Mesendoderm (in vitro differentiated cells): ENCODE data around the gene ATP5F1D.

Source experiments
- DNase-seq: peaks from one replicate; pipeline ENCODE4 v3.0.0; 2013
- H2AK5ac ChIP-seq: 2 replicates; pipeline ENCODE4 v1.6.1; 2013; ENCODE audit warnings: low read length, inconsistent platforms
- H2BK120ac ChIP-seq: 2 replicates; pipeline ENCODE4 v1.6.1; 2013; ENCODE audit warnings: low read depth, mild to moderate bottlenecking, low read length, moderate library complexity, mixed read lengths
- H2BK15ac ChIP-seq: replicated peaks from 2 replicates; pipeline ENCODE4 v1.6.1; 2013; ENCODE audit warnings: low read depth, mild to moderate bottlenecking, moderate library complexity
- H2BK5ac ChIP-seq: 2 replicates; pipeline ENCODE4 v1.6.1; 2013; ENCODE audit warnings: low read length, inconsistent platforms
- H3K18ac ChIP-seq: 2 replicates; pipeline ENCODE4 v1.6.1; 2013; ENCODE audit warnings: mild to moderate bottlenecking, low read length, mixed read lengths
- H3K23ac ChIP-seq: one replicate; pipeline ENCODE4 v1.6.1; 2013; ENCODE audit warnings: low read length
- H3K27ac ChIP-seq: 2 replicates; pipeline ENCODE4 v1.5.1; 2013; ENCODE audit warnings: low read depth, mild to moderate bottlenecking, inconsistent platforms, low read length, moderate library complexity
- H3K27me3 ChIP-seq: 2 replicates; pipeline ENCODE4 v1.6.1; 2013; ENCODE audit warnings: low read length, control low read depth, mild to moderate bottlenecking, inconsistent platforms; ENCODE audit not compliant: insufficient read depth, poor library complexity
- H3K36me3 ChIP-seq: 2 replicates; pipeline ENCODE4 v1.6.1; 2013; ENCODE audit warnings: low read length, inconsistent platforms; ENCODE audit not compliant: control insufficient read depth, insufficient read depth
- H3K4ac ChIP-seq: one replicate; pipeline ENCODE4 v1.6.1; 2013; ENCODE audit warnings: low read depth, mild to moderate bottlenecking, low read length, moderate library complexity
- H3K4me1 ChIP-seq: 2 replicates; pipeline ENCODE4 v1.6.1; 2013; ENCODE audit warnings: low read depth, low read length, inconsistent platforms; ENCODE audit not compliant: control insufficient read depth
- H3K4me2 ChIP-seq: 2 replicates; pipeline ENCODE4 v1.6.1; 2013; ENCODE audit warnings: low read length
- H3K4me3 ChIP-seq: 2 replicates; pipeline ENCODE4 v1.5.1; 2013; ENCODE audit warnings: mild to moderate bottlenecking, low read length
- H3K56ac ChIP-seq: one replicate; pipeline ENCODE4 v1.6.1; 2013; ENCODE audit warnings: low read length
- H3K79me1 ChIP-seq: 2 replicates; pipeline ENCODE4 v1.6.1; 2013; ENCODE audit warnings: low read length, inconsistent platforms
- H3K79me2 ChIP-seq: 2 replicates; pipeline ENCODE4 v1.6.1; 2013; ENCODE audit warnings: mild to moderate bottlenecking, low read length; ENCODE audit not compliant: control insufficient read depth, insufficient read depth
- H3K9ac ChIP-seq: 2 replicates; pipeline ENCODE4 v1.6.1; 2013; ENCODE audit warnings: low read length, inconsistent platforms
- H4K5ac ChIP-seq: one replicate; pipeline ENCODE4 v1.6.1; 2013; ENCODE audit warnings: low read length
- H4K8ac ChIP-seq: one replicate; pipeline ENCODE4 v1.6.1; 2013; ENCODE audit warnings: low read depth, mild to moderate bottlenecking, control low read depth, low read length, moderate library complexity
- WGBS: extraction: QIAGEN DNeasy Blood & Tissue Kit; methylation state at CpG from one replicate; pipeline ENCODE4 v1.1.7; 2013; ENCODE audit warnings: low lambda C conversion rate, missing lambda C conversion rate; ENCODE audit not compliant: insufficient coverage; ENCODE audit errors: extremely low coverage; 5-methylcytosine and 5-hydroxymethylcytosine counted together

Gene ATP5F1D

DNA sequence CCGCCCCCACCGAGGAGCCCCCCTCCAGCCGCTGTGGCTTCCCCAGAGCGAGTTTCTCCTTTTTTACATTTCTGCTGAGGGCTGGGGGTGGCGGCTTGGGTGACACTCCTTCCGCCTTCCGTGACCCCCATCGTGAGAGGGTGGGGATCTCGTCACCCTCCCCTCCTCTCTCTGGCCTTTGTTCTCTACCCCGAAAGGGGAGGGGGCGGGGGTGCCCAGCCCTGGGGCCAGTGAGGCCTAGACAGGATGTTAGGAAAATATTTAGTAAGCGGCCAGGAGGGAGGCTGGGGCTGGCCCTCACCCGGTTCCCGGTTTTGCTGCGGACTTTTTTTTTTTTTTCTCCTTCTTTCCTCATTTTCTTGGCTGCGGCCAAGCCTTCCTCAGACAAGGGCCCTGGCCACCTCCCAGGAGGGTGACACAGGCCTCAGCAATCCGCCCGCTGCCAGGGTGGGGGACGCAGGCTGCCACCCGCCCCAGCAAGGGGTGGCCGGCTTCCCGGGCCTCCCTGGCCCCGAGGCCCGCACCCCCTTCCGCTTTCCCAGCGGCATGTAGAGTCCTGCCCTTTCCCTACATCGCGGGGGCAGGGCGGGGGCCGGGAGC is 10.8 kb downstream of the ATP5F1D start:
- Histone ChIP-seq H3K23ac (no peak overlapping the region), H3K9ac (peak overlapping the region; percentile 96), H3K79me1 (peaks cover 15% of the 10 kb centered on the region), H3K56ac (peak overlapping the region; percentile 97), H3K36me3 (peaks cover 22% of the 10 kb centered on the region), H4K5ac (no peak overlapping the region), H3K79me2 (peaks cover 63% of the 10 kb centered on the region), H2BK15ac (no peak overlapping the region), H3K4me3 (no peak overlapping the region), H2AK5ac (no peak overlapping the region), H2BK120ac (peak overlapping the region; percentile 2), H3K27ac (peak overlapping the region; percentile 94), H3K4me1 (no peaks in the 10 kb centered on the region), H3K18ac (peak overlapping the region; percentile 99), H3K4ac (peak overlapping the region; percentile 100), H3K27me3 (no peaks in the 10 kb centered on the region), H4K8ac (peak overlapping the region; percentile 28), H3K4me2 (peak overlapping the region; percentile 59), H2BK5ac (no peak overlapping the region)
- peak; percentile 72 for DNase-seq
- WGBS = no CpG with 5 or more reads among the region's 30 CpGs

DNA sequence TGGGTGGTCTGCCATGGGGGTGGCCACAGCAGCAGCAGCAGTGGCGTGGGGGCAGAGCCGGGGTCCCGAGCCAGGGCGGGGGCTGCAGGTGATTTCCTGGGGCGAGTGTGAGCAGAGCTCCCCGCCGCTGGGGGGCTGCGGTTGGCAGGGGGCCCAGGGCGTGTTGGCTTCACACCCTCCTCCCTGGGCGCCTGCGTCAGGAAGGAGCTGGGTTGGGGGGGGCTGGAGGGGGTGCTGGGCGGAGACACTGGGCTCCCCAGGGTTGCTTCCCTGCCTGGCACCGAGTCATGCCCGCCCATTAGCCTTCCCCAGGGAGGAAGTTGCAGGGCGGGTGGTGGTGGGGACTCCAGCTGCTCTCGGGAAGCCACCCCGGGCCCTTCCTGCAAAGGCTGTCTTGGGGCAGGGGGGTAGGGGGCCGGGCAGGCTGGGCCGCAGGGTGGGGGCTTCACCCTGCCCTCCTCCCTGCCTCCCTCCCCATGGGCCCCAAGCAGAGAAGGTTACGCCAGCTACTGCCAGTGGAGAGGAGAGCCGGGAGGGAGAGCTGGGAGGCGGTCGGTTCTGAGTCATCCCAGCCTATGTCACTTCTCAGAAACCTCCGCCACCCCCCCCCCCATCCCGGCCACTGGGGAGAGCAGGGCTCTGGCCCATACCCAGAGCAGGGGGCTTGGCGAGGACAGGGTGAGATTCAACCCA is 11.4 kb downstream of the ATP5F1D start:
- H2BK15ac ChIP-seq = no peak overlapping the region
- H3K36me3 ChIP-seq = peaks cover 22% of the 10 kb centered on the region
- H3K56ac ChIP-seq = peak overlapping the region; percentile 97
- H3K79me2 ChIP-seq = peaks cover 63% of the 10 kb centered on the region
- H3K9ac ChIP-seq = peak overlapping the region; percentile 96
- peak; percentile 65 for DNase-seq
- peak overlapping the region; percentile 24 for H3K23ac ChIP-seq
- peak overlapping the region; percentile 94 for H3K27ac ChIP-seq
- H3K79me1 ChIP-seq = peaks cover 15% of the 10 kb centered on the region
- H4K5ac ChIP-seq = no peak overlapping the region
- no peaks in the 10 kb centered on the region for H3K27me3 ChIP-seq
- no peaks in the 10 kb centered on the region for H3K4me1 ChIP-seq
- H2AK5ac ChIP-seq = no peak overlapping the region
- WGBS = no CpG with 5 or more reads among the region's 26 CpGs
- H3K4me3 ChIP-seq = no peak overlapping the region
- peak overlapping the region; percentile 46 for H3K4ac ChIP-seq
- H2BK5ac ChIP-seq = no peak overlapping the region
- H3K18ac ChIP-seq = peak overlapping the region; percentile 89
- no peak overlapping the region for H3K4me2 ChIP-seq
- peak overlapping the region; percentile 2 for H2BK120ac ChIP-seq
- peak overlapping the region; percentile 28 for H4K8ac ChIP-seq

DNA sequence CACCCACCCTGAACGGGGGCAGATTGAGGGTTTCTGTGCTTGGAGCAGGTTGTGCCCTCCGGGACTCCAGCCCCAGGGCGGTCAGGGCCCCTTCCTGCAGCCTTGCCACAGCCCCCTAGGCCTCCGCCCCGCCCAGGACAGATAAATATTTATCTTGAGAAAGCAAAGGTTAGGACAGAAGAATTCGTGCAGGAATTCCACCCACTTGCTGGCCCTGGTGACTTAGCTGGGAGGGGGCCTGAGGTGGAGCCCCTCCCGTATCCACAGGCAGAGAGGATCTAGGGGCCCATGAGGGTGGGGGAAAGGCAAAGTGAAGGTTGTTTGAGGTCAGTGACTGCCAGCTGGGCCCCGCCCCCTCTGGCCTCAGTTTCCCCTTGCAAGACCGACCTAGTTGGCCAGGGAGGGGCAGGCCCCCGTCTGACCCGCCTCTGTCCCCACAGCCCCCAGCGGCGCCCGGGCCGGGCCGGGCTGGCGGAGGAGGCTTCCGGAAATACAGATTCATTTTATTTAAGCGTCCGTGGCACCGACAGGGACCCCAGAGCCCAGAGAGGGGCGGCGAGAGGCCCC is 12.0 kb downstream of the ATP5F1D start:
- no peak overlapping the region for H4K8ac ChIP-seq
- H2BK5ac ChIP-seq = no peak overlapping the region
- H3K4me3 ChIP-seq = no peak overlapping the region
- no peak overlapping the region for H2AK5ac ChIP-seq
- H3K4me1 ChIP-seq = no peaks in the 10 kb centered on the region
- DNase-seq = no peak
- H3K56ac ChIP-seq = peak overlapping the region; percentile 37
- H3K4me2 ChIP-seq = no peak overlapping the region
- H3K79me2 ChIP-seq = peaks cover 63% of the 10 kb centered on the region
- H3K23ac ChIP-seq = peak overlapping the region; percentile 24
- no peak overlapping the region for H2BK120ac ChIP-seq
- H3K27me3 ChIP-seq = no peaks in the 10 kb centered on the region
- H3K4ac ChIP-seq = no peak overlapping the region
- peak overlapping the region; percentile 94 for H3K27ac ChIP-seq
- H3K79me1 ChIP-seq = peaks cover 15% of the 10 kb centered on the region
- no CpG with 5 or more reads among the region's 23 CpGs for WGBS
- H3K36me3 ChIP-seq = peaks cover 22% of the 10 kb centered on the region
- H2BK15ac ChIP-seq = no peak overlapping the region
- no peak overlapping the region for H4K5ac ChIP-seq
- no peak overlapping the region for H3K18ac ChIP-seq
- peak overlapping the region; percentile 20 for H3K9ac ChIP-seq

DNA sequence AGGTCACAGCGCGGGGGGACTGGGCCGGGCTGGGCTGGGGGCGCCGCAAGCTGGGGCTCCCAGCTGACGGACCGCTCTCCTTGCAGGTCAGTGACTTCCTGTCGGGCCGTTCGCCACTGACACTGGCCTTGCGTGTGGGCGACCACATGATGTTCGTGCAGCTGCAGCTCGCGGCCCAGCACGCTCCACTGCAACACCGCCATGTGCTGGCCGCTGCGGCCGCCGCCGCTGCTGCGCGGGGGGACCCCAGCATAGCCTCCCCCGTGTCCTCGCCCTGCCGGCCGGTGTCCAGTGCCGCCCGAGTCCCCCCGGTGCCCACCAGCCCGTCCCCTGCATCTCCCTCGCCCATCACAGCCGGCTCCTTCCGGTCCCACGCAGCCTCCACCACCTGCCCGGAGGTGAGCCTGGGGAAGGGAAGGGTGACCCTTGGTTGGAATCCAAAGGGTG is 12.6 kb downstream of the ATP5F1D start:
- Histone ChIP-seq H3K23ac (no peak overlapping the region), H3K4me1 (no peaks in the 10 kb centered on the region), H3K56ac (peak overlapping the region; percentile 22), H3K4ac (no peak overlapping the region), H3K79me2 (peaks cover 63% of the 10 kb centered on the region), H2AK5ac (no peak overlapping the region), H2BK5ac (no peak overlapping the region), H3K18ac (no peak overlapping the region), H3K4me3 (no peak overlapping the region), H3K27me3 (no peaks in the 10 kb centered on the region), H3K9ac (no peak overlapping the region), H3K79me1 (peaks cover 15% of the 10 kb centered on the region), H3K27ac (no peak overlapping the region), H4K5ac (no peak overlapping the region), H4K8ac (no peak overlapping the region), H3K36me3 (peaks cover 22% of the 10 kb centered on the region), H2BK120ac (no peak overlapping the region), H3K4me2 (no peak overlapping the region), H2BK15ac (no peak overlapping the region)
- no CpG with 5 or more reads among the region's 37 CpGs for WGBS
- no peak for DNase-seq

DNA sequence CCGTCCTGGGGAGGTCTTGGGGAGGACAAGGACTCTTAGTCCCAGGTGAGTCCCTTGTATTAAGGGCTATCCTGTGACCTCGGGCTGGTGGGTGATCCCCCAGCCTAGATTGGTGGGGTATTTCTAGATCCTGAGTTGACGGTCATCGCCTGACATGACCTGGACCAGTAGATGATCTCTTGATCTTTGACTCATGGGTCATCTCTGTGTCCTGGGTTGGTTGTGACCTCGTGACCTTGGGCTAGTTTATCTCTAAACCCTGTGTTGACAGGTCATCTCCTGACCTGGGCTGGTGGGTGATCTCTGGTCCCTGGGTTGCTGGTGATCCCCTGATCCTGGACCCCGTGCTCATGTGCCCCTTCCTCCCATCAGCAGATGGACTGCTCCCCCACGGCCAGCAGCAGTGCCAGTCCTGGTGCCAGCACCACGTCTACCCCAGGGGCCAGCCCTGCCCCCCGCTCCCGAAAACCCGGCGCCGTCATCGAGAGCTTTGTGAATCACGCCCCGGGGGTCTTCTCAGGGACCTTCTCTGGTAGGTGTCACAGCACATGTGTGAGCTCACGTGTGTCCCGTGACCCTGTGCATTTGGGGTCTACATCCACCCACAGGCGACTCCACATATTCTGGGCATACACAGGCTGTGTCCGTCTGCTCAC is 13.1 kb downstream of the ATP5F1D start:
- Histone ChIP-seq H3K18ac (no peak overlapping the region), H3K79me1 (peaks cover 15% of the 10 kb centered on the region), H3K36me3 (peaks cover 22% of the 10 kb centered on the region), H3K9ac (no peak overlapping the region), H3K23ac (no peak overlapping the region), H3K4me2 (no peak overlapping the region), H3K4me1 (no peaks in the 10 kb centered on the region), H2BK120ac (no peak overlapping the region), H3K56ac (no peak overlapping the region), H3K4me3 (no peak overlapping the region), H4K5ac (no peak overlapping the region), H3K27ac (peak overlapping the region; percentile 13), H2BK15ac (no peak overlapping the region), H3K27me3 (no peaks in the 10 kb centered on the region), H3K4ac (no peak overlapping the region), H4K8ac (no peak overlapping the region), H2AK5ac (no peak overlapping the region), H2BK5ac (no peak overlapping the region), H3K79me2 (peaks cover 63% of the 10 kb centered on the region)
- no peak for DNase-seq
- WGBS = no CpG with 5 or more reads among the region's 20 CpGs
